DLD1 (cell line): ENCODE results near the gene SLC7A7.
"Not testable (repeated sequence)": the region's sequence is repeated elsewhere in the genome, so short reads cannot be mapped to it uniquely, and the experiment has no call there.

Experiments
- in situ Hi-C: cut with HindIII; loops from 2 replicates; pipeline ENCODE4 v1.10.0; 2017; ENCODE audit warnings: low sequenced_read_pairs

The SLC7A7 gene

GRCh38 chr14:22844221-22845102 lies 29.2 kb upstream of the SLC7A7 start:
- in situ Hi-C loops = no loop called here

GRCh38 chr14:22843123-22843925 lies 28.1 kb upstream of the SLC7A7 start:
- in situ Hi-C loops = no loop called here

GRCh38 chr14:22842211-22843122 lies 27.2 kb upstream of the SLC7A7 start:
- in situ Hi-C loops = no loop called here

GRCh38 chr14:22841769-22842168 lies 26.5 kb upstream of the SLC7A7 start:
- in situ Hi-C loops = no loop called here

GRCh38 chr14:22841311-22841710 lies 26.1 kb upstream of the SLC7A7 start:
- in situ Hi-C loops = no loop called here

- in situ Hi-C loops = no loop called here
These were observed 24.0 kb upstream of the SLC7A7 start for GRCh38 chr14:22839159-22839779.

- in situ Hi-C loops = no loop called here
These were observed 23.4 kb upstream of the SLC7A7 start for GRCh38 chr14:22838631-22839041.

GRCh38 chr14:22837750-22838538 lies 22.7 kb upstream of the SLC7A7 start:
- in situ Hi-C loops = no loop called here

GRCh38 chr14:22837114-22837749 lies 22.0 kb upstream of the SLC7A7 start:
- in situ Hi-C loops = no loop called here

GRCh38 chr14:22836301-22837113 lies 21.3 kb upstream of the SLC7A7 start, which contains the start of gene MMP14:
Gene MMP14 (plus strand): TSS chr14:22836585. CDS start chr14:22836818, 233 bp downstream.
- in situ Hi-C loops = no loop called here

- in situ Hi-C loops = no loop called here
These were observed 20.3 kb upstream of the SLC7A7 start for GRCh38 chr14:22835505-22835904.

- in situ Hi-C loops = no loop called here
These were observed 15.3 kb upstream of the SLC7A7 start for GRCh38 chr14:22830443-22831010.

- in situ Hi-C loops = no loop called here
These were observed 14.6 kb upstream of the SLC7A7 start, which contains the start of gene MRPL52 for GRCh38 chr14:22829661-22830442. Gene MRPL52 (plus strand): TSS chr14:22829887. CDS start chr14:22829913, 26 bp downstream.

- in situ Hi-C loops = not testable (repeated sequence)
These were observed 13.9 kb upstream of the SLC7A7 start for GRCh38 chr14:22829076-22829660.

- in situ Hi-C loops = no loop called here
These were observed 9.6 kb upstream of the SLC7A7 start for GRCh38 chr14:22824711-22825359.

- in situ Hi-C loops = no loop called here
These were observed 7.4 kb upstream of the SLC7A7 start for GRCh38 chr14:22822571-22823098.
